ENCODE results near the gene CLASP1. TPM values are rescaled to one million over a fixed set of nuclear protein-coding genes. Genes with fewer than 3 reads are reported as not detected.
A peak's percentile ranks its signal among the peaks of the same experiment; 100 is the strongest.

The CLASP1 gene
- total RNA-seq, 1 donor: 46.0 TPM

- Histone ChIP-seq H3K27ac (ENCODE audit: low read depth, low read length) (no peak overlapping the region), H3K27me3 (ENCODE audit: insufficient read depth, low read length) (no peaks in the 10 kb centered on the region), H3K4me1 (ENCODE audit: insufficient read depth, low read length) (peaks cover 15% of the 10 kb centered on the region), H3K79me2 (ENCODE audit: insufficient read depth, low read length) (peaks cover 44% of the 10 kb centered on the region), H3K4me3 (ENCODE audit: insufficient read depth, low read length) (no peak overlapping the region), H3K36me3 (ENCODE audit: insufficient read depth, low read length) (no peaks in the 10 kb centered on the region), H4K20me1 (ENCODE audit: insufficient read depth, low read length) (peaks cover 11% of the 10 kb centered on the region), H3K4me2 (ENCODE audit: insufficient read depth, low read length) (no peak overlapping the region), H3K9me3 (ENCODE audit: low read depth, low read length) (no peaks in the 10 kb centered on the region), H2AFZ (ENCODE audit: low read length) (no peak overlapping the region)
- no peak for DNase-seq (ENCODE audit: insufficient read length, low spot score, missing footprints)
- no peak for TF ChIP-seq CTCF (IDR thresholded peaks at IDR 0.05; ENCODE audit: extremely low read depth, low read depth, low read length)
Observed at GRCh38 chr2:121532894-121533293, 116.4 kb downstream of the CLASP1 start.

- TF ChIP-seq CTCF (IDR thresholded peaks at IDR 0.05; ENCODE audit: extremely low read depth, low read depth, low read length): no peak
Observed at GRCh38 chr2:121532347-121532766, 116.9 kb downstream of the CLASP1 start.

GRCh38 chr2:121530212-121530705, 119.0 kb downstream of the CLASP1 start:
- peaks cover 5% of the 10 kb centered on the region for H3K36me3 ChIP-seq (ENCODE audit: insufficient read depth, low read length)
- peaks cover 39% of the 10 kb centered on the region for H3K79me2 ChIP-seq (ENCODE audit: insufficient read depth, low read length)
- TF ChIP-seq CTCF (IDR thresholded peaks at IDR 0.05; ENCODE audit: extremely low read depth, low read depth, low read length): no peak
- H4K20me1 ChIP-seq (ENCODE audit: insufficient read depth, low read length): peaks cover 14% of the 10 kb centered on the region
- H3K4me2 ChIP-seq (ENCODE audit: insufficient read depth, low read length): peak overlapping the region; percentile 88
- DNase-seq (ENCODE audit: insufficient read length, low spot score, missing footprints): peak; percentile 88
- H2AFZ ChIP-seq (ENCODE audit: low read length): peak overlapping the region; percentile 81
- peak overlapping the region; percentile 100 for H3K27ac ChIP-seq (ENCODE audit: low read depth, low read length)
- peak overlapping the region; percentile 88 for H3K4me3 ChIP-seq (ENCODE audit: insufficient read depth, low read length)
- peaks cover 15% of the 10 kb centered on the region for H3K4me1 ChIP-seq (ENCODE audit: insufficient read depth, low read length)
- H3K27me3 ChIP-seq (ENCODE audit: insufficient read depth, low read length): no peaks in the 10 kb centered on the region
- no peaks in the 10 kb centered on the region for H3K9me3 ChIP-seq (ENCODE audit: low read depth, low read length)

More at GRCh38 chr2:121532347-121532766, 116.9 kb downstream of the CLASP1 start:
- peak overlapping the region; percentile 48 for H3K27ac ChIP-seq (ENCODE audit: low read depth, low read length)
- H3K9me3 ChIP-seq (ENCODE audit: low read depth, low read length): no peaks in the 10 kb centered on the region
- no peaks in the 10 kb centered on the region for H3K27me3 ChIP-seq (ENCODE audit: insufficient read depth, low read length)
- peaks cover 46% of the 10 kb centered on the region for H3K79me2 ChIP-seq (ENCODE audit: insufficient read depth, low read length)
- H3K4me2 ChIP-seq (ENCODE audit: insufficient read depth, low read length): peak overlapping the region; percentile 74
- peaks cover 11% of the 10 kb centered on the region for H4K20me1 ChIP-seq (ENCODE audit: insufficient read depth, low read length)
- H2AFZ ChIP-seq (ENCODE audit: low read length): no peak overlapping the region
- peaks cover 15% of the 10 kb centered on the region for H3K4me1 ChIP-seq (ENCODE audit: insufficient read depth, low read length)
- no peak overlapping the region for H3K4me3 ChIP-seq (ENCODE audit: insufficient read depth, low read length)
- no peak for DNase-seq (ENCODE audit: insufficient read length, low spot score, missing footprints)
- H3K36me3 ChIP-seq (ENCODE audit: insufficient read depth, low read length): no peaks in the 10 kb centered on the region

- peak overlapping the region; percentile 88 for H3K4me2 ChIP-seq (ENCODE audit: insufficient read depth, low read length)
- peaks cover 15% of the 10 kb centered on the region for H3K4me1 ChIP-seq (ENCODE audit: insufficient read depth, low read length)
- H3K79me2 ChIP-seq (ENCODE audit: insufficient read depth, low read length): peaks cover 36% of the 10 kb centered on the region
- no peak for DNase-seq (ENCODE audit: insufficient read length, low spot score, missing footprints)
- no peaks in the 10 kb centered on the region for H3K27me3 ChIP-seq (ENCODE audit: insufficient read depth, low read length)
- H3K27ac ChIP-seq (ENCODE audit: low read depth, low read length): peak overlapping the region; percentile 100
- H3K9me3 ChIP-seq (ENCODE audit: low read depth, low read length): no peaks in the 10 kb centered on the region
- H2AFZ ChIP-seq (ENCODE audit: low read length): peak overlapping the region; percentile 81
- H3K36me3 ChIP-seq (ENCODE audit: insufficient read depth, low read length): peaks cover 5% of the 10 kb centered on the region
- peak overlapping the region; percentile 88 for H3K4me3 ChIP-seq (ENCODE audit: insufficient read depth, low read length)
- H4K20me1 ChIP-seq (ENCODE audit: insufficient read depth, low read length): peaks cover 14% of the 10 kb centered on the region
- TF ChIP-seq CTCF (IDR thresholded peaks at IDR 0.05; ENCODE audit: extremely low read depth, low read depth, low read length): no peak
Observed at GRCh38 chr2:121529439-121530211, 119.6 kb downstream of the CLASP1 start.

Measured in osteoblast (primary cell).